H7 (cell line): ENCODE measurements around the gene GMDS. TPM values are rescaled to one million over a fixed set of nuclear protein-coding genes. Genes with fewer than 3 reads are reported as not detected.

Source experiments
- DNase-seq: peaks from one replicate; pipeline ENCODE4 v3.0.0; 2012
- H3K27me3 ChIP-seq: 2 replicates; pipeline ENCODE4 v1.6.0; 2011; ENCODE audit warnings: mild to moderate bottlenecking, low read length; ENCODE audit not compliant: control insufficient read depth, insufficient read depth
- H3K36me3 ChIP-seq: replicated peaks from 2 replicates; pipeline ENCODE4 v1.5.1; 2011; ENCODE audit warnings: low read length; ENCODE audit not compliant: control insufficient read depth, insufficient read depth
- H3K4me3 ChIP-seq: 2 replicates; pipeline ENCODE4 v1.5.1; 2011; ENCODE audit warnings: low read depth, mild to moderate bottlenecking, control low read depth, low read length, moderate library complexity; ENCODE audit not compliant: insufficient read depth
- total RNA-seq: library from RNA; depleted of rRNA; stranded (reverse); fragments of >200 nt; shearing (Covaris generic); gene quantifications from 2 replicates; pipeline ENCODE4 v1.2.3, GENCODE V29; 2014

Gene GMDS
- total RNA-seq, 1 experiment from 2014 or later = 9.0 TPM

GRCh38 chr6:2184700-2185455 lies 60.5 kb downstream of the GMDS start:
- Histone ChIP-seq H3K36me3 (no peaks in the 10 kb centered on the region), H3K27me3 (no peaks in the 10 kb centered on the region), H3K4me3 (no peak overlapping the region)
- no peak for DNase-seq

- no peaks in the 10 kb centered on the region for H3K27me3 ChIP-seq
- no peak for DNase-seq
- no peak overlapping the region for H3K4me3 ChIP-seq
- H3K36me3 ChIP-seq = no peaks in the 10 kb centered on the region
Observed at GRCh38 chr6:2183752-2184151, 61.7 kb downstream of the GMDS start.

GRCh38 chr6:2183246-2183645 lies 62.2 kb downstream of the GMDS start:
- H3K27me3 ChIP-seq = no peaks in the 10 kb centered on the region
- no peak overlapping the region for H3K4me3 ChIP-seq
- DNase-seq = no peak
- no peaks in the 10 kb centered on the region for H3K36me3 ChIP-seq

GRCh38 chr6:2182251-2182650 lies 63.2 kb downstream of the GMDS start:
- DNase-seq = no peak
- H3K36me3 ChIP-seq = no peaks in the 10 kb centered on the region
- H3K4me3 ChIP-seq = no peak overlapping the region
- H3K27me3 ChIP-seq = no peaks in the 10 kb centered on the region

- no peak overlapping the region for H3K4me3 ChIP-seq
- no peaks in the 10 kb centered on the region for H3K27me3 ChIP-seq
- H3K36me3 ChIP-seq = no peaks in the 10 kb centered on the region
- no peak for DNase-seq
Observed at GRCh38 chr6:2181567-2181966, 63.8 kb downstream of the GMDS start.

GRCh38 chr6:2179950-2180349 lies 65.5 kb downstream of the GMDS start:
- H3K4me3 ChIP-seq = no peak overlapping the region
- no peak for DNase-seq
- H3K36me3 ChIP-seq = no peaks in the 10 kb centered on the region
- H3K27me3 ChIP-seq = no peaks in the 10 kb centered on the region

- DNase-seq = no peak
- H3K36me3 ChIP-seq = no peaks in the 10 kb centered on the region
- H3K4me3 ChIP-seq = no peak overlapping the region
- no peaks in the 10 kb centered on the region for H3K27me3 ChIP-seq
Observed at GRCh38 chr6:2179241-2179640, 66.2 kb downstream of the GMDS start.

GRCh38 chr6:2178125-2178524 lies 67.3 kb downstream of the GMDS start:
- no peaks in the 10 kb centered on the region for H3K36me3 ChIP-seq
- no peak for DNase-seq
- H3K4me3 ChIP-seq = no peak overlapping the region
- no peaks in the 10 kb centered on the region for H3K27me3 ChIP-seq

GRCh38 chr6:2175825-2176224 lies 69.6 kb downstream of the GMDS start:
- H3K4me3 ChIP-seq = no peak overlapping the region
- DNase-seq = no peak
- no peaks in the 10 kb centered on the region for H3K27me3 ChIP-seq

GRCh38 chr6:2173203-2173961 lies 72.0 kb downstream of the GMDS start:
- no peak for DNase-seq

More at GRCh38 chr6:2175825-2176224, 69.6 kb downstream of the GMDS start:
- no peaks in the 10 kb centered on the region for H3K36me3 ChIP-seq

GRCh38 chr6:2171728-2172127 lies 73.7 kb downstream of the GMDS start:
- no peak for DNase-seq
- Histone ChIP-seq H3K27me3 (no peaks in the 10 kb centered on the region), H3K4me3 (no peak overlapping the region), H3K36me3 (no peaks in the 10 kb centered on the region)

More at GRCh38 chr6:2173203-2173961, 72.0 kb downstream of the GMDS start:
- Histone ChIP-seq H3K36me3 (no peaks in the 10 kb centered on the region), H3K4me3 (no peak overlapping the region), H3K27me3 (no peaks in the 10 kb centered on the region)

- Histone ChIP-seq H3K4me3 (no peak overlapping the region), H3K27me3 (no peaks in the 10 kb centered on the region), H3K36me3 (peaks cover 2% of the 10 kb centered on the region)
- no peak for DNase-seq
Observed at GRCh38 chr6:2168480-2168879, 76.9 kb downstream of the GMDS start.

GRCh38 chr6:2166717-2167116 lies 78.7 kb downstream of the GMDS start:
- Histone ChIP-seq H3K36me3 (peaks cover 2% of the 10 kb centered on the region), H3K27me3 (no peaks in the 10 kb centered on the region), H3K4me3 (no peak overlapping the region)
- no peak for DNase-seq

- no peak for DNase-seq
- H3K36me3 ChIP-seq = peaks cover 2% of the 10 kb centered on the region
- no peak overlapping the region for H3K4me3 ChIP-seq
- no peaks in the 10 kb centered on the region for H3K27me3 ChIP-seq
Observed at GRCh38 chr6:2165286-2165685, 80.1 kb downstream of the GMDS start.

GRCh38 chr6:2164481-2164880 lies 80.9 kb downstream of the GMDS start:
- DNase-seq = no peak
- no peak overlapping the region for H3K4me3 ChIP-seq
- no peaks in the 10 kb centered on the region for H3K27me3 ChIP-seq
- peaks cover 2% of the 10 kb centered on the region for H3K36me3 ChIP-seq
